ENCODE measurements around the gene UPP1.

GRCh38 chr7:48108959-48109847 is 20.1 kb downstream of the UPP1 start:
- TF ChIP-seq CTCF (conservative IDR thresholded peaks at IDR 0.05; ENCODE audit: low read depth, low read length) (no peak), EZH2 (IDR thresholded peaks at IDR 0.05; ENCODE audit: low read length, unreplicated experiment) (no peak)

All from PC-3 (cell line).